HG03045 (cell line): ENCODE measurements around the gene CT47A1.
"Not testable (repeated sequence)": the region's sequence is repeated elsewhere in the genome, so short reads cannot be mapped to it uniquely, and the experiment has no call there.

Source experiments
- ATAC-seq: cut with Tn5 transposase; IDR thresholded peaks from one replicate; pipeline ENCODE4 v1.9.1; 2021; ENCODE audit warnings: mild to moderate bottlenecking, moderate library complexity; ENCODE audit not compliant: unreplicated experiment

CT47A1 gene

GRCh38 chrX:120985660-120986059 is at the start of gene CT47A1:
Gene CT47A1 (minus strand): TSS chrX:120985760. CDS start chrX:120985529, 231 bp downstream.
- not testable (repeated sequence) for ATAC-seq

GRCh38 chrX:121032531-121032930 is 47.0 kb upstream of the CT47A1 start:
- ATAC-seq: no peak

DNA sequence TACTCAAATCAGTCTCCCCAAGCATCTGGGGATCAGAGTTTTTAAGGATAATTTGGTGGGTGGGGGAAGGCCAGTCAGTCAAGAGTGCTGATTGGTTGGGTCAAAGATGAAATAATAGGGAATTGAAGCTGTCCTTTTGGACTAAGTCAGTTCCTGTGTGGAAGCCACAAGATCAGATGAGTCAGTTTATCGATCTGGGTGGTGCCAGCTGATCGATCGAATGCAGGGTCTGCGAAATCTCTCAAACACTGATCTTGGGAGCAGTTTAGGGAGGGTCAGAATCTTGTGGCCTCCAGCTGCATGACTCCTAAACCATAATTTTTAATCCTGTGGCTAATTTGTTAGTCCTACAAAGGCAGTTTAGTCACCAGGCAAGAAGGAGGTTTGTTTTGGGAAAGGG is 44.5 kb upstream of the CT47A1 start:
- ATAC-seq: no peak

DNA sequence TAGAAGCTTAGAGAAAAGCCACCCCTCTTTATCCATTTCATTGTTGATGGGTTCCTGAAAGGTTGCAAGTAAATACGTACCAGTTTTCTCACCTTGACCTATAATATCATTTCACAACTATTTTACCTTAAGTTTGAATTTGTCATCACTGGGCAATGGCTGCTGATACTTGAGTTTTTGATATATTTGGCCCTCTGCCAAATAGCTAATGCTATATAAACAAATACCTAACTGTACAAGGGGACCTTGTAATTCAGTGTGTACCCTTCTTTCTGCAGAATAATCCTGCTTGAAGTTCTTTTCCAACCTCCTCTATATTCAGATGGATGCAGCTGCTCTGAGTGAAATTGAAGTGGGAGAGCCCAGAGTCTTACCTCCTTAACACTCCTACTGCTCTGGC is 42.9 kb upstream of the CT47A1 start:
- no peak for ATAC-seq

GRCh38 chrX:121014826-121015225 is 29.3 kb upstream of the CT47A1 start:
- ATAC-seq: no peak

GRCh38 chrX:121013897-121014455 is 28.4 kb upstream of the CT47A1 start:
- ATAC-seq: no peak

DNA sequence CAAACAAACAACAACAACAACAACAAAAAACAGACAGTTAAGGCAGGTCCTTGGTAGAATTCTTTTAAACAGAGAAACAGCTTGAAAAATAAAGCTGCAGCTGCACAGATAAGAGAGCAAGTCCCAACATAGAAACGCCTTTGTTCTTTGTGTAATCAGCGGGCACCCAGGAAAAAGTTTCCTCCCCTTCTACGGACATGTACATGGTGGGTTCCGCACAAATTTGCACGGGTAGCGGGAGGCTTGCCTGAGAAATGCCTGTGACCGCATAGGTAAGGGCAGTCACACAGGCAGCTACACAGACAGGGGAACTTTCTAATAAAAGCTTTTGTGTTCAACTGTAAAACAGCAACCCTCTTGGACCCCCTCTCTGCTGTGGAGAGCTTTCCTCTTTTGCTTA is 25.7 kb upstream of the CT47A1 start:
- no peak for ATAC-seq

DNA sequence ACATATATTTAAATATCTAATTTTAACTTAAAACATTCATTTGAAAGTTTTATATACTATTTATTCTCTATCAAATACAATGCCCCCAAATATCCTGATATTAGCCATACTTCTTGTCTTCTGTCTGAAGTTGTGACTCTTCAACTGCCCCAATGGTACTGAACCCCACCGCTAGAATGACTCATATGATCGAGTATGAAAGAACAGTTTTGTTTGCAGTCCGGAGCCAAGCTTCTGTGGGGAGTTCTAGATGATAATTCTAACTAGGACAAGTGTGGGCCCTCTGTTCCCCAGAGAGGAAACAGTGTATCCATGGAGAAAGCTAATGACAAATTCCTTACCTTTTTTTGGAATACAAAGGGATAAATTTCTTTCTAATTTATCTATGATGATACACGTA is 24.7 kb upstream of the CT47A1 start:
- no peak for ATAC-seq

GRCh38 chrX:121009764-121010163 is 24.2 kb upstream of the CT47A1 start:
- ATAC-seq: no peak

DNA sequence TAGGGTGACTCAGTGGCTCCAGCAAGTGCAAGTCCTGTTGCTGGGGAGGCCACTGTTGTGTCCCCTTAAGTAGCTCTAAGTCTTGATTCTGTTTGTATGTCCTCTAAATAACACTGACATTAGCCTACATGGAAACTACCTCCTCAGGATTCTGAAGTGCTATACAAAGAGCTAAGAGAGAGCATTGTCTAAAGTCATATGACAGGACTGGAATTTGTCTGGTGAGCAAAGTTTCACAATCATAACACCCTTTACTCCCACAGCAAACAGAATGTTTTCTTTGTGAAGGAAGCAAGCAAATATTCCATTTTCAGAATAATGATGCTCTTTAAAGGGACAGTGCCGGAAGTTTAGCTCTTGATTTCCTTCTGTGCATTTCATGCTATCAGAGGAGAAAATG is 23.4 kb upstream of the CT47A1 start:
- ATAC-seq: no peak

DNA sequence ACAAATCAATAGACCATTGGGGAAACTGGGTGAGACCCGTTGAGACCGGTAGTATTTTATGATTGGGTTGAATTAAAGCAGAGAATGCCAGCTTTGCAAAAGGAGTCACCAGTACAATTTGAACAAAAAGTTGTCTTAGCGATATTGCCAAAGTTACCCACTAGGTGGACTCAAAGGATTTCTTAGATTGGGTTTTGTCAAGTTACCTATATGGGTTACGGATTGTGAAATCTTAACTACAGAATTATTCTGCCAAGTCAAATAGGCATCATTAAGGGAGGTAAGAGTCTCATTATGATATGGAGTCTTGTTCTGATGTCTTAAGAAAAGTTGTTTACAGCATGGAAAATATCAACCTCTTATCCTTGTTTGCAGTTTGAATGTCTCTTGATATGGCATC is 15.0 kb upstream of the CT47A1 start:
- no peak for ATAC-seq

- no peak for ATAC-seq
Measured at GRCh38 chrX:120999413-120999812, 13.9 kb upstream of the CT47A1 start.

DNA sequence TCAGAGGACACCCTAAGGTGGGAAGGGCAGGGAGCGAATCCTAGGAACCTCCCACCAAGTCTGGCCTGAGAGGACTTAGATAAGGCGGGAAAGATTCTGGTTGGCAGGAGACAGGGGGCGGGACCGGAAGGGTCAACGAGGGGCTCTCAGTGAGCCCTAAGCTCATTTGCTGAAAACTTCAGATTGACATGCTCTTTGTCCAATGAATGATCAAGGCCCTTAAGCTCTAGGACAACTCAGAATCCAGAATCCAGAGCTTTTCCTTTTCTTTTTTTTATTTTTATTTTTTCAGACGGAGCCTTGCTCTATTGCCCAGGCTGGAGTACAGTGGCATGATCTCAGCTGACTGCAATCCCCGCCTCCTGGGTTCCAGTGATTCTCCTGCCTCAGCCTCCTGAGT is 29.1 kb downstream of the CT47A1 start, which contains the start of gene CT47A7:
Gene CT47A7 (minus strand): TSS at position 101 of the 400 bp plus-strand sequence. CDS start 255 bp downstream, outside the sequence.
- not testable (repeated sequence) for ATAC-seq
